ENCODE measurements around the gene DNASE2. TPM values are rescaled to one million over a fixed set of nuclear protein-coding genes. Genes with fewer than 3 reads are reported as not detected.

DNASE2 gene
- total RNA-seq, 1 experiment from 2014 or later: 23.8 TPM

GRCh38 chr19:12841094-12841493 is 40.2 kb downstream of the DNASE2 start:
- Histone ChIP-seq H3K27me3 (ENCODE audit: insufficient read depth, low read length) (no peaks in the 10 kb centered on the region), H3K4me1 (ENCODE audit: insufficient read depth, low read length) (peaks cover 2% of the 10 kb centered on the region; the same call in 1 of the 2 replicates), H3K4ac (ENCODE audit: low read depth, low read length) (no peak overlapping the region), H4K8ac (replicated peaks; ENCODE audit: insufficient read length, low read depth, low read length) (no peak overlapping the region), H3K9me3 (ENCODE audit: control insufficient read depth, low read depth, low read length) (no peaks in the 10 kb centered on the region), H3T11ph (ENCODE audit: low read length) (no peak overlapping the region), H2AFZ (ENCODE audit: low read length) (no peak overlapping the region), H3K23me2 (ENCODE audit: insufficient read length, low read depth, low read length, poor library complexity, severe bottlenecking) (peaks cover 2% of the 10 kb centered on the region), H2BK15ac (ENCODE audit: low read depth, low read length) (no peak overlapping the region), H3K4me2 (ENCODE audit: insufficient read depth, insufficient read length, low read length) (peak overlapping the region; percentile 48), H3K9ac (ENCODE audit: extremely low read depth, insufficient read length, low read length) (no peak overlapping the region), H3K23ac (ENCODE audit: insufficient read length, low read depth, low read length) (no peak overlapping the region), H4K20me1 (ENCODE audit: control insufficient read depth, insufficient read depth, insufficient read length) (no peaks in the 10 kb centered on the region), H3K56ac (ENCODE audit: insufficient read length, low read depth, low read length) (no peak overlapping the region), H2BK20ac (ENCODE audit: low read depth, low read length, poor library complexity, severe bottlenecking) (no peak overlapping the region), H3K27ac (ENCODE audit: insufficient read length, low read depth, low read length) (no peak overlapping the region), H3K14ac (ENCODE audit: insufficient read depth, low read length) (no peak overlapping the region), H2BK5ac (ENCODE audit: insufficient read length, low read length) (no peak overlapping the region), H3K79me2 (ENCODE audit: insufficient read depth, low read length) (no peaks in the 10 kb centered on the region), H3K18ac (ENCODE audit: insufficient read length, low read depth, low read length) (no peak overlapping the region), H2AK5ac (ENCODE audit: insufficient read length, low read length) (no peak overlapping the region), H3K79me1 (ENCODE audit: insufficient read depth, low read depth, low read length, poor library complexity, severe bottlenecking) (no peaks in the 10 kb centered on the region), H2BK12ac (ENCODE audit: insufficient read length, low read depth, low read length) (no peak overlapping the region), H2BK120ac (ENCODE audit: low read depth, low read length, poor library complexity, severe bottlenecking) (no peak overlapping the region), H4K5ac (ENCODE audit: insufficient read length, low read depth, low read length) (no peak overlapping the region), H4K91ac (ENCODE audit: insufficient read length, low read depth, low read length) (no peak overlapping the region)
- H3K4me3 Mint-ChIP-seq: peak overlapping the region; percentile 64 to 81
- H3K36me3 Mint-ChIP-seq (ENCODE audit: insufficient read depth in 1 of 3, low read depth in 3 of 3): peaks cover 0 to 8% (median 8%) of the 10 kb centered on the region in 3 experiments; a peak in 6 of 7 replicates
- H3K27me3 Mint-ChIP-seq (ENCODE audit: low read depth): peaks cover 8% of the 10 kb centered on the region
- peak; percentile 98 for DNase-seq
- TF ChIP-seq, protein P1, sequence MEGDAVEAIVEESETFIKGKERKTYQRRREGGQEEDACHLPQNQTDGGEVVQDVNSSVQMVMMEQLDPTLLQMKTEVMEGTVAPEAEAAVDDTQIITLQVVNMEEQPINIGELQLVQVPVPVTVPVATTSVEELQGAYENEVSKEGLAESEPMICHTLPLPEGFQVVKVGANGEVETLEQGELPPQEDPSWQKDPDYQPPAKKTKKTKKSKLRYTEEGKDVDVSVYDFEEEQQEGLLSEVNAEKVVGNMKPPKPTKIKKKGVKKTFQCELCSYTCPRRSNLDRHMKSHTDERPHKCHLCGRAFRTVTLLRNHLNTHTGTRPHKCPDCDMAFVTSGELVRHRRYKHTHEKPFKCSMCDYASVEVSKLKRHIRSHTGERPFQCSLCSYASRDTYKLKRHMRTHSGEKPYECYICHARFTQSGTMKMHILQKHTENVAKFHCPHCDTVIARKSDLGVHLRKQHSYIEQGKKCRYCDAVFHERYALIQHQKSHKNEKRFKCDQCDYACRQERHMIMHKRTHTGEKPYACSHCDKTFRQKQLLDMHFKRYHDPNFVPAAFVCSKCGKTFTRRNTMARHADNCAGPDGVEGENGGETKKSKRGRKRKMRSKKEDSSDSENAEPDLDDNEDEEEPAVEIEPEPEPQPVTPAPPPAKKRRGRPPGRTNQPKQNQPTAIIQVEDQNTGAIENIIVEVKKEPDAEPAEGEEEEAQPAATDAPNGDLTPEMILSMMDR (conservative IDR thresholded peaks at IDR 0.05): no peak
- peak overlapping the region; percentile 95 to 99 (median 99); a peak in 6 of 7 replicates for H3K27ac Mint-ChIP-seq
- no peaks in the 10 kb centered on the region; a peak in 1 of 5 replicates for H3K9me3 Mint-ChIP-seq
- peaks cover 35 to 37% of the 10 kb centered on the region in 2 experiments for H3K4me1 Mint-ChIP-seq
- WGBS (ENCODE audit: extremely low coverage, insufficient read length, low lambda C conversion rate): no CpG with 5 or more reads among the region's 29 CpGs

All from H9 (cell line).